Astrocyte of the spinal cord (primary cell): ENCODE measurements around the gene WWOX.

Experiments
- DNase-seq: peaks from one replicate; pipeline ENCODE4 v3.0.0; 2011; ENCODE audit warnings: low read depth, low spot score
- H3K4me3 ChIP-seq: 2 replicates; pipeline ENCODE4 v1.5.1; 2011; ENCODE audit warnings: low read depth, mild to moderate bottlenecking, low read length, moderate library complexity
- in situ Hi-C: cut with HindIII; loops from 2 replicates; pipeline ENCODE4 v1.10.0; 2017; ENCODE audit warnings: low sequenced_read_pairs
- TF ChIP-seq, protein P1 (sequence below): IDR thresholded peaks from 2 replicates; pipeline ENCODE4 v1.5.1; 2012; ENCODE audit warnings: low read depth, mild to moderate bottlenecking, low read length, inconsistent platforms

Gene WWOX

DNA sequence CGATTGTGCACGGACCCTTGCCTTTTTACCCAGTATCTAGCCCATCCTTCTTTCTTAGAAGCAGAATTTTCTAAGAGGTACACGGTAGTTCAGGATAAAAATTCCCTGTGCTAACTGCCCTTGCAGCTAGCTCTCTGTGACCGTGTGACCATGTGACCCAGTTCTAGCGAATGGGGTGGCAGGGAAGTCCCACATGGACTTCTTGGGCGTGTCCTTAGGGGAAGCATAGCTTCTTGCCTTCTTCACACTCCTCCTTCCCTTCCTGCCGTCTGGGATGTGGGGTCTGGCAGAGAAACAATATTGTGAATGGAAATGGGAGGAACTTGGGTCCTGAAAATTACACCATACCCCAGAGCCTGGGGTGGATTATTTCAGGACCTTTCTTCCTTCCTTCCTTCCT lies 830.4 kb downstream of the WWOX start:
- no peak for DNase-seq
- in situ Hi-C loops, result no loop called here
- TF ChIP-seq, protein P1, sequence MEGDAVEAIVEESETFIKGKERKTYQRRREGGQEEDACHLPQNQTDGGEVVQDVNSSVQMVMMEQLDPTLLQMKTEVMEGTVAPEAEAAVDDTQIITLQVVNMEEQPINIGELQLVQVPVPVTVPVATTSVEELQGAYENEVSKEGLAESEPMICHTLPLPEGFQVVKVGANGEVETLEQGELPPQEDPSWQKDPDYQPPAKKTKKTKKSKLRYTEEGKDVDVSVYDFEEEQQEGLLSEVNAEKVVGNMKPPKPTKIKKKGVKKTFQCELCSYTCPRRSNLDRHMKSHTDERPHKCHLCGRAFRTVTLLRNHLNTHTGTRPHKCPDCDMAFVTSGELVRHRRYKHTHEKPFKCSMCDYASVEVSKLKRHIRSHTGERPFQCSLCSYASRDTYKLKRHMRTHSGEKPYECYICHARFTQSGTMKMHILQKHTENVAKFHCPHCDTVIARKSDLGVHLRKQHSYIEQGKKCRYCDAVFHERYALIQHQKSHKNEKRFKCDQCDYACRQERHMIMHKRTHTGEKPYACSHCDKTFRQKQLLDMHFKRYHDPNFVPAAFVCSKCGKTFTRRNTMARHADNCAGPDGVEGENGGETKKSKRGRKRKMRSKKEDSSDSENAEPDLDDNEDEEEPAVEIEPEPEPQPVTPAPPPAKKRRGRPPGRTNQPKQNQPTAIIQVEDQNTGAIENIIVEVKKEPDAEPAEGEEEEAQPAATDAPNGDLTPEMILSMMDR, result no peak
- no peak overlapping the region for H3K4me3 ChIP-seq

DNA sequence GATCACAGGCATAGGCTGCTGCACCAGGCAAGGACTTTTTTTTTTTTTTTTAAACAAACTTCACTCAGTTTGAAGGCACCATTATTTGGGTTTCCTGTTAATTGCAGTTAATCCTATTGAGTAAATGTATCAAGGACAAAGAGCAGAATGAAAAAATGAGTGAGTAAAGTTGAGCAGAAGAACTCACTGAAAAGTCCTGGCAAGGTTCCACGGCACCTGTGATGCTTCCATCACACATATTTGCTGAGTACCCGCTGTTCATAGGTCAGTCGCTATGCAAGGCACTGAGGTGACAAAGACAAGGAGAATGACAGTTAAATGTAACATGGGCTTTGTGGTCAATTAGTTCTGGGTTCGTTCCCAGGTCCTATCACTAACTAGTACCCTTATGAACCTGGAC lies 831.1 kb downstream of the WWOX start:
- DNase-seq, result no peak
- TF ChIP-seq, protein P1, result no peak

DNA sequence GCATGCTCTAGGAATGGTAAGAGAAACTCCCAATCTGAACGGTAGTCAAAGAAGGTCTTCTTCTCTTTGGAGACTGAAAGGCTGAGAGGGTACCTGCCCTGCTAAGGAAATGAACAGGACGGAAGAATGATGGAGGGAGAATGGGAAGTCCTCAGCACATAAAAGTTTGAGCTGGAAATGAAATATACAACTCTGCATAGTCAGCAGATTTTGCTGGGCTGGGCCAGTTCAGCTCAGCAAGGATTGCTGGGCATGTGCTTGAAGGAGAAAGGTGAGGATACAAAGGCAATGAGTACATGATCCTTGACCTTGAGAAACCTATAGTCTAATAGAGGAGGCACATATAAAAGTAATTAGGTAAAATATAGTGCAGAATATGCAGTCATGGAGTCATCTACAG lies 831.8 kb downstream of the WWOX start:
- in situ Hi-C loops, result no loop called here
- H3K4me3 ChIP-seq, result no peak overlapping the region
- TF ChIP-seq, protein P1, result no peak
- DNase-seq, result no peak

More for the DNA sequence above, 831.1 kb downstream of the WWOX start:
- H3K4me3 ChIP-seq, result no peak overlapping the region
- in situ Hi-C loops, result no loop called here

DNA sequence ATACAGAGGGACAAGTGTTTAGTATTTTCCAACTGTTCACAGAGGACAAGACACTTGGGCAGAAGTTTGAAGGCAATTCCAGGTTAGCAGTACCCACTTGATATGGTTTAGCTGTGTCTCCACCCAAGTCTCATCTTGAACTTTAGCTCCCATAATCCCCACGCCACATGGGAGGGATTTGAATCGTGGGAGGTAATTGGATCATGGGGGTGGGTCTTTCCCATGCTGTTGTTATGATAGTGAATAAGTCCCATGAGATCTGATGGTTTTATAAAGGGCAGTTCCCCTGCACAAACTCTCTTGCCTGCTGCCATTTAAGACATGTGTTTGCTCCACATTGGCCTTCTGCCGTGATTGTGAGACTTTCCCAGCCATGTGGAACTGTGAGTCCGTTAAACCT lies 832.2 kb downstream of the WWOX start:
- no peak for DNase-seq
- in situ Hi-C loops, result no loop called here
- TF ChIP-seq, protein P1, result no peak
- no peak overlapping the region for H3K4me3 ChIP-seq

DNA sequence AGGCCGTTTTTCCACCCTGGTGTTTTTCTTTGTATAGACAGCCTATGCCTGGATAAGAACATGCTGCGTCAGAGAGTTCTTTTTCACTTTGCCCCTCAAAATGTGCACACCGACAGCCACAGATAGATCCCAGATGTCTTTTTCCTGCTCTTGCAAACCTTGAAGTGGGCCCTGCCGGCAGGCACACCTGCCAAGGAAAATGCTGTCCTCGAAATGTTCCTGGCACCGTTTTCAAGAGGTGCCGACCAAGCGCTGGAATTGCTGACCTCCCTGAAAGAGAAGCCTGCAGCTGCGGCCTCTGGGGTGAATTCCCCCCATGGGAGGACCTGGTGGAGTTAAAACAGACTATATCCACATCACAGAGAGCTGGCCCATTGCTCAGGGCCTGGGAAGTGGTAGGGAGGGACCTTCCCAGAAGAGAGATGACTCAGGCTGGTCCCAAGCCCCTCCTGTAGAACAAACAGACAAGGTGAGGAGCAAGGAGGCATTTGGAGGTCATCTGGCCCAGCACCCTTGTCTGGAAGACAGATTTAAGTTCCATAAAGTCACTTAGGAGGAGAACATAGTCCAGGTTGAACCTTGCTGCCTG lies 833.0 kb downstream of the WWOX start:
- no peak for DNase-seq
- TF ChIP-seq, protein P1, result no peak
- in situ Hi-C loops, result no loop called here
- H3K4me3 ChIP-seq, result no peak overlapping the region

DNA sequence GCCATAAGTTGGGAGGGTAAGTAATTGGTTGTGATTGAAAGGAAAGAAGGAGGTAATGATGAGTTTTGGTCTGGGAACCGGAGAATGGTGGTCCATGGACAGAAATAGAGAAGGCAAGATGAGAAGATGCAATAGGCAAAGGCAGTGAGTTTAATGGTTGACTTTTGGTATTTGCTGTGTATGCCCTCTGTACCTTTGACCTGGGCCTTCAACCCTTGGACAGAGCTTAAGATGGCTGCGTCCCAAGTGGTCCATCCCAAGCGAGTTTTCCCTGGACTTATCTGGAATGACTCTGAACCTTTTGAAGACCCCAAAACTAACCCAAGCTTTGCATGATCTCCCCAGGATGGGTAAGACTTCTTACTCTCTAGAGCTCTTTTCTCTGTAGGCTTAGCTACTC lies 836.6 kb downstream of the WWOX start:
- no peak for DNase-seq
- in situ Hi-C loops, result no loop called here
- TF ChIP-seq, protein P1, result no peak
- H3K4me3 ChIP-seq, result no peak overlapping the region

DNA sequence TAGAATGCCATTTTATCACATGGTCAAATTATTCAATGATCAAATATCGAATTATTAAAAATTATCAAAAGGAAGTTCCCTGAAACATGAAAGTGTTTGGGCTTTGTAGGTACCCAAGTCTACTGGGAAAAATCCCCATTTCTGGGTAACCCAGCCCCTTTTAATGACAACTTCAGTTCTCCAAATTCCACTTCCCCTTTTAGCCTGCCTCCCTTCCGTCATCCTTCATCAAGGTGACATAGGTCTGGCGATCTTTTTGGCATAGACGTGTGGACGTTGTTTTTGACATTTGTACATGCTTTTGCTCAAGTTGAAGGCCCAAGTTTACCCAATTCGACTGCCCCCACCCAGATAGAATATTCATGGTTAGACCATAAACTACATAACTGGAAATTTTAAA lies 840.1 kb downstream of the WWOX start:
- DNase-seq, result no peak
- H3K4me3 ChIP-seq, result no peak overlapping the region
- TF ChIP-seq, protein P1, result no peak
- in situ Hi-C loops, result no loop called here
